GM19240 (cell line): ENCODE measurements around the gene OR2T11.
"Not testable (repeated sequence)": the region's sequence is repeated elsewhere in the genome, so short reads cannot be mapped to it uniquely, and the experiment has no call there.

Experiments
- DNase-seq: peaks from one replicate; pipeline ENCODE4 v3.0.0; 2011; ENCODE audit warnings: low spot score; ENCODE audit not compliant: insufficient read length

The OR2T11 gene

GRCh38 chr1:248621770-248622169 is 13.1 kb downstream of the OR2T11 start:
- DNase-seq = no peak

- no peak for DNase-seq
These were observed 16.0 kb downstream of the OR2T11 start for GRCh38 chr1:248618878-248619277.

- no peak for DNase-seq
These were observed 16.8 kb downstream of the OR2T11 start for GRCh38 chr1:248618119-248618518.

GRCh38 chr1:248613742-248614141 is 21.1 kb downstream of the OR2T11 start:
- no peak for DNase-seq

- no peak for DNase-seq
These were observed 22.9 kb downstream of the OR2T11 start for GRCh38 chr1:248611883-248612414.

GRCh38 chr1:248610301-248610700 is 24.6 kb downstream of the OR2T11 start:
- no peak for DNase-seq

- no peak for DNase-seq
These were observed 35.5 kb downstream of the OR2T11 start for GRCh38 chr1:248599396-248599795.

GRCh38 chr1:248597589-248597988 is 37.3 kb downstream of the OR2T11 start, which contains the start of gene OR2T10:
Gene OR2T10, minus strand, starts transcription at chr1:248597700. Its CDS starts 3,932 bp downstream, at chr1:248593768.
- no peak for DNase-seq

GRCh38 chr1:248596615-248597014 is 38.3 kb downstream of the OR2T11 start:
- DNase-seq = no peak

- DNase-seq = no peak
These were observed 41.7 kb downstream of the OR2T11 start for GRCh38 chr1:248593226-248593625.

- no peak for DNase-seq
These were observed 42.2 kb downstream of the OR2T11 start for GRCh38 chr1:248592655-248593054.

- no peak for DNase-seq
These were observed 44.8 kb downstream of the OR2T11 start for GRCh38 chr1:248590055-248590454.

- no peak for DNase-seq
These were observed 45.6 kb downstream of the OR2T11 start for GRCh38 chr1:248589334-248589733.

GRCh38 chr1:248585266-248585665 is 49.6 kb downstream of the OR2T11 start:
- no peak for DNase-seq

GRCh38 chr1:248576260-248576980 is 58.5 kb downstream of the OR2T11 start:
- no peak for DNase-seq

GRCh38 chr1:248574657-248575056 is 60.2 kb downstream of the OR2T11 start, which contains the start of gene OR2T34:
Gene OR2T34, minus strand, starts transcription at chr1:248574757. Its CDS starts 0 bp downstream, at chr1:248574757.
- DNase-seq = not testable (repeated sequence)

- DNase-seq = not testable (repeated sequence)
These were observed 61.0 kb downstream of the OR2T11 start for GRCh38 chr1:248573856-248574255.
